Liver (tissue), 3 donors: Measurements from ENCODE around the gene CLDN14.

ENCODE experiments used
- ATF3 ChIP-seq: IDR thresholded peaks from 2 replicates; pipeline ENCODE4 v1.6.1; 2016; ENCODE audit warnings: antibody characterized with exemption
- CTCF ChIP-seq: fragments of 150-350 bp; IDR thresholded peaks from 2 replicates; pipeline ENCODE4 v1.5.1; 2017; ENCODE audit warnings: improper control_type of control experiment, low read depth, low read length; ENCODE audit not compliant: missing input control
- EGR1 ChIP-seq, 2 donors: IDR thresholded peaks; 2 replicates each; pipeline ENCODE4 v1.6.1; 2016 to 2018; ENCODE audit warnings: antibody characterized with exemption in 2 of 2, low read depth in 2 of 2
- FOXA1 ChIP-seq: IDR thresholded peaks from 2 replicates; pipeline ENCODE4 v1.6.1; 2016; ENCODE audit warnings: antibody characterized with exemption
- GABPA ChIP-seq, 2 donors: IDR thresholded peaks in 1 of 2; conservative IDR thresholded peaks in 1 of 2; 2 replicates each; pipeline ENCODE4 v1.6.1; 2016; ENCODE audit warnings: antibody characterized with exemption in 2 of 2, mild to moderate bottlenecking in 1 of 2, moderate library complexity in 1 of 2
- JUND ChIP-seq, 2 donors: IDR thresholded peaks; 2 replicates each; pipeline ENCODE4 v1.6.1; 2016; ENCODE audit warnings: antibody characterized with exemption in 2 of 2
- RAD21 ChIP-seq, 2 donors: IDR thresholded peaks; 2 replicates each; pipeline ENCODE4 v1.6.1; 2016; ENCODE audit warnings: antibody characterized with exemption in 2 of 2, mild to moderate bottlenecking in 2 of 2
- SP1 ChIP-seq: IDR thresholded peaks from 2 replicates; pipeline ENCODE4 v1.6.1; 2018; ENCODE audit warnings: antibody characterized with exemption, mild to moderate bottlenecking
- TAF1 ChIP-seq: conservative IDR thresholded peaks from 2 replicates; pipeline ENCODE4 v1.6.1; 2016; ENCODE audit warnings: antibody characterized with exemption, mild to moderate bottlenecking
- YY1 ChIP-seq: IDR thresholded peaks from 2 replicates; pipeline ENCODE4 v1.6.1; 2016; ENCODE audit warnings: antibody characterized with exemption, mild to moderate bottlenecking
- TF ChIP-seq, protein P1 (sequence below): IDR thresholded peaks from 2 replicates; pipeline ENCODE4 v1.6.1; 2016; ENCODE audit warnings: antibody characterized with exemption
- TF ChIP-seq, protein P2 (sequence below): IDR thresholded peaks from 2 replicates; pipeline ENCODE4 v1.6.1; 2016; ENCODE audit warnings: antibody characterized with exemption, mild to moderate bottlenecking
- TF ChIP-seq, protein P3 (sequence below): IDR thresholded peaks from 2 replicates; pipeline ENCODE4 v1.6.1; 2016; ENCODE audit warnings: antibody characterized with exemption
- donor health status: healthy.
- donor health status: healthy.

- TF ChIP-seq CTCF (no peak), SP1 (no peak), JUND (IDR thresholded peaks at IDR 0.05) (no peak), RAD21 (IDR thresholded peaks at IDR 0.05) (no peak), GABPA (IDR thresholded peaks at IDR 0.05 in 1 of 2, conservative IDR thresholded peaks at IDR 0.05 in 1 of 2) (no peak), TAF1 (no peak), YY1 (no peak), FOXA1 (no peak), EGR1 (IDR thresholded peaks at IDR 0.05; ENCODE audit: low read depth in 2 of 2) (no peak), ATF3 (no peak)
- TF ChIP-seq, protein P1, sequence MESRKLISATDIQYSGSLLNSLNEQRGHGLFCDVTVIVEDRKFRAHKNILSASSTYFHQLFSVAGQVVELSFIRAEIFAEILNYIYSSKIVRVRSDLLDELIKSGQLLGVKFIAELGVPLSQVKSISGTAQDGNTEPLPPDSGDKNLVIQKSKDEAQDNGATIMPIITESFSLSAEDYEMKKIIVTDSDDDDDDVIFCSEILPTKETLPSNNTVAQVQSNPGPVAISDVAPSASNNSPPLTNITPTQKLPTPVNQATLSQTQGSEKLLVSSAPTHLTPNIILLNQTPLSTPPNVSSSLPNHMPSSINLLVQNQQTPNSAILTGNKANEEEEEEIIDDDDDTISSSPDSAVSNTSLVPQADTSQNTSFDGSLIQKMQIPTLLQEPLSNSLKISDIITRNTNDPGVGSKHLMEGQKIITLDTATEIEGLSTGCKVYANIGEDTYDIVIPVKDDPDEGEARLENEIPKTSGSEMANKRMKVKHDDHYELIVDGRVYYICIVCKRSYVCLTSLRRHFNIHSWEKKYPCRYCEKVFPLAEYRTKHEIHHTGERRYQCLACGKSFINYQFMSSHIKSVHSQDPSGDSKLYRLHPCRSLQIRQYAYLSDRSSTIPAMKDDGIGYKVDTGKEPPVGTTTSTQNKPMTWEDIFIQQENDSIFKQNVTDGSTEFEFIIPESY, result no peak
- TF ChIP-seq, protein P2, sequence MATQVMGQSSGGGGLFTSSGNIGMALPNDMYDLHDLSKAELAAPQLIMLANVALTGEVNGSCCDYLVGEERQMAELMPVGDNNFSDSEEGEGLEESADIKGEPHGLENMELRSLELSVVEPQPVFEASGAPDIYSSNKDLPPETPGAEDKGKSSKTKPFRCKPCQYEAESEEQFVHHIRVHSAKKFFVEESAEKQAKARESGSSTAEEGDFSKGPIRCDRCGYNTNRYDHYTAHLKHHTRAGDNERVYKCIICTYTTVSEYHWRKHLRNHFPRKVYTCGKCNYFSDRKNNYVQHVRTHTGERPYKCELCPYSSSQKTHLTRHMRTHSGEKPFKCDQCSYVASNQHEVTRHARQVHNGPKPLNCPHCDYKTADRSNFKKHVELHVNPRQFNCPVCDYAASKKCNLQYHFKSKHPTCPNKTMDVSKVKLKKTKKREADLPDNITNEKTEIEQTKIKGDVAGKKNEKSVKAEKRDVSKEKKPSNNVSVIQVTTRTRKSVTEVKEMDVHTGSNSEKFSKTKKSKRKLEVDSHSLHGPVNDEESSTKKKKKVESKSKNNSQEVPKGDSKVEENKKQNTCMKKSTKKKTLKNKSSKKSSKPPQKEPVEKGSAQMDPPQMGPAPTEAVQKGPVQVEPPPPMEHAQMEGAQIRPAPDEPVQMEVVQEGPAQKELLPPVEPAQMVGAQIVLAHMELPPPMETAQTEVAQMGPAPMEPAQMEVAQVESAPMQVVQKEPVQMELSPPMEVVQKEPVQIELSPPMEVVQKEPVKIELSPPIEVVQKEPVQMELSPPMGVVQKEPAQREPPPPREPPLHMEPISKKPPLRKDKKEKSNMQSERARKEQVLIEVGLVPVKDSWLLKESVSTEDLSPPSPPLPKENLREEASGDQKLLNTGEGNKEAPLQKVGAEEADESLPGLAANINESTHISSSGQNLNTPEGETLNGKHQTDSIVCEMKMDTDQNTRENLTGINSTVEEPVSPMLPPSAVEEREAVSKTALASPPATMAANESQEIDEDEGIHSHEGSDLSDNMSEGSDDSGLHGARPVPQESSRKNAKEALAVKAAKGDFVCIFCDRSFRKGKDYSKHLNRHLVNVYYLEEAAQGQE, result no peak
- TF ChIP-seq, protein P3, sequence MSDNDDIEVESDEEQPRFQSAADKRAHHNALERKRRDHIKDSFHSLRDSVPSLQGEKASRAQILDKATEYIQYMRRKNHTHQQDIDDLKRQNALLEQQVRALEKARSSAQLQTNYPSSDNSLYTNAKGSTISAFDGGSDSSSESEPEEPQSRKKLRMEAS, result no peak
Measured at GRCh38 chr21:36474591-36474990, 5.3 kb downstream of the CLDN14 start.
